Activated T-cell treated with anti-CD3 and anti-CD28 coated beads for 48 hours (primary cell): ENCODE results near the gene RRAGD.

Experiments
- DNase-seq: peaks from one replicate; pipeline ENCODE4 v3.0.0-alpha.2; 2020; ENCODE audit warnings: low read depth

The RRAGD gene

GRCh38 chr6:89375427-89376267, 36.4 kb downstream of the RRAGD start:
- DNase-seq = peak; percentile 40

- DNase-seq = no peak
Observed at GRCh38 chr6:89372506-89372901, 39.6 kb downstream of the RRAGD start.

GRCh38 chr6:89371849-89372505, 40.1 kb downstream of the RRAGD start:
- peak; percentile 74 for DNase-seq

- DNase-seq = no peak
Observed at GRCh38 chr6:89368999-89369398, 43.1 kb downstream of the RRAGD start.

- DNase-seq = no peak
Observed at GRCh38 chr6:89368107-89368506, 44.0 kb downstream of the RRAGD start.

- DNase-seq = no peak
Observed at GRCh38 chr6:89364586-89364985, 47.5 kb downstream of the RRAGD start.

- no peak for DNase-seq
Observed at GRCh38 chr6:89361171-89361570, 50.9 kb downstream of the RRAGD start.

GRCh38 chr6:89360415-89360999, 51.6 kb downstream of the RRAGD start:
- DNase-seq = no peak

GRCh38 chr6:89359561-89359960, 52.5 kb downstream of the RRAGD start:
- DNase-seq = no peak

GRCh38 chr6:89357390-89357789, 54.7 kb downstream of the RRAGD start:
- no peak for DNase-seq

GRCh38 chr6:89356642-89357170, 55.4 kb downstream of the RRAGD start:
- no peak for DNase-seq

- no peak for DNase-seq
Observed at GRCh38 chr6:89355511-89356194, 56.4 kb downstream of the RRAGD start.

- no peak for DNase-seq
Observed at GRCh38 chr6:89353702-89354392, 58.2 kb downstream of the RRAGD start.

- no peak for DNase-seq
Observed at GRCh38 chr6:89353118-89353556, 58.9 kb downstream of the RRAGD start.

GRCh38 chr6:89352278-89353117, 59.6 kb downstream of the RRAGD start, which contains the start of gene UBE2J1:
Gene UBE2J1, minus strand, starts transcription at chr6:89352722. Its CDS starts 153 bp downstream, at chr6:89352569.
- peak; percentile 76 for DNase-seq

GRCh38 chr6:89351671-89352277, 60.3 kb downstream of the RRAGD start:
- DNase-seq = no peak

GRCh38 chr6:89350281-89350966, 61.6 kb downstream of the RRAGD start:
- DNase-seq = no peak

GRCh38 chr6:89348372-89348771, 63.7 kb downstream of the RRAGD start:
- no peak for DNase-seq

- no peak for DNase-seq
Observed at GRCh38 chr6:89347825-89348224, 64.2 kb downstream of the RRAGD start.
